ENCODE measurements around the gene NACC1.

The NACC1 gene

DNA sequence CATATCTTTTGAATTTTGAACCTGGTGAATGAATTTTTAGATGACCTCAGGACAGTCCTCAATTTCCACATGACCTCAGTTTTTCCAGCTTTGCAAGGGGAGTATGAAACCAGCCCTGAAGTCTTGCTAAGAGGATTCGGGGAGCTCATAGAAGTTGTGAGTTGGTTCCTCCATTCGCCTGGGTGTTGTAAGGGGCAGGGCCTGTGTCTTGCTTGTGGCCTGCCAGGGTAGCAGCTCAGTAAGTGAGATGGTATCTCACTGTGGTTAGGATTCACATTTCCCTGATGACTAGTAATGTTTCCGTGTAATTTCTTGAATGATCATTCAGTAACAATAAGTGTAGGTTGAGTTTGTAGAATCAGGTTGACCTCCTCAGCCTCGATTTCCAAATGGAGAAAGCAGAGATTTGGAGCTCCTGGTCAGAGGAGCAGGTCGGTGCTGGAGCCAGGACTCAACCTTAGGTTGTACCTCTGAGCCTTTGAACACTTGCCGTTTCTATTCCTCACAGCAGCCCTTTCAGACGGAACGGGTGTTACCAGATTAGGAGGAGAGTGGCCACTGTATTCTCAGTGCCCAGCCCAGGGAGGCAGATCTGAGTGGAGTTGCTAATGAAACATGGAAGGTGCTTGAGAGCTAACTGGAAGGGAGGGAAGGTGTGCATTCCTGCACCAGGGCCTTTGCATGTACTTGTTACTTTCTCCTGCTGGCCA lies 14.6 kb downstream of the NACC1 start:
- Histone ChIP-seq H3K36me3 (ENCODE audit: insufficient read depth, low read length) (peaks cover 62% of the 10 kb centered on the region), H3K4me2 (ENCODE audit: insufficient read depth, low read length) (no peak overlapping the region)

DNA sequence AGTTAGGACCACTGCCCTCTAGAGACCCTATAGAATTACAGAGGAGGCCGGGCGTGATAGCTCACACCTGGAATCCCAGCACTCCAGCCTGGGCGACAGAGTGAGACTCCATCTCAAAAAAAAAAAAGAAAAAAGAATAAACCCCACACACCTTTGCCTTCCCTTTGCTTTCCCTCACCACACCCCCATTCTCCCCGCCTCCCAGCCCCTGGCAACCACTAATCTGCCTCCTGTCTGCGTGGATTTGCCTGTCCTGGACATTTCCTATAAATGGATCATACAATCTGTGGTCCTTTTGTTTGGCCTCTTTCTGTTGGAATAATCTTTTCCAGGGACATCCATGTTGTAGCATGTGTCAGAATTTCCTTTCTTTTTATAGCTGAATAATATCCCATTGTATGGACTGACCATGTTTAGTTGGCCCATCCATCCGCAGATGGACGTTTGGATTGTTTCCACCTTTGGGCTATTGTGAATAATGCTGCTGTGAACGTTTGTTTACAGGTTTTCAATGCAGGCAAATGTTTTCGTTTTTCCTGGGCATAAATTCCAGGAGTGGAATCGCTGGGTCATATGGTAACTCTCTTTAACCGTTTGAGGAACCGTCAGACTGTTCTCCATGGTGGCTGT lies 15.3 kb downstream of the NACC1 start:
- ATAC-seq (ENCODE audit: insufficient read depth, low read depth) (no peak), DNase-seq (no peak)
- Histone ChIP-seq H3K4me1 (ENCODE audit: insufficient read depth, low read length) (no peaks in the 10 kb centered on the region), H3K36me3 (ENCODE audit: insufficient read depth, low read length) (peaks cover 69% of the 10 kb centered on the region), H2AFZ (ENCODE audit: low read depth, low read length) (no peak overlapping the region), H3K27me3 (ENCODE audit: insufficient read depth, low read length, poor library complexity) (no peaks in the 10 kb centered on the region), H3K79me2 (ENCODE audit: insufficient read depth, low read length) (peaks cover 61% of the 10 kb centered on the region), H3K4me2 (ENCODE audit: insufficient read depth, low read length) (no peak overlapping the region), H4K20me1 (ENCODE audit: insufficient read depth, low read length) (peaks cover 83% of the 10 kb centered on the region), H3K27ac (ENCODE audit: low read length) (no peak overlapping the region), H3K9me3 (ENCODE audit: insufficient read depth, low read length, severe bottlenecking) (no peaks in the 10 kb centered on the region), H3K9ac (ENCODE audit: low read depth, low read length) (no peak overlapping the region), H3K4me3 (ENCODE audit: low read depth in 1 of 2, low read length in 2 of 2) (no peak overlapping the region)
- TF ChIP-seq, protein P1, sequence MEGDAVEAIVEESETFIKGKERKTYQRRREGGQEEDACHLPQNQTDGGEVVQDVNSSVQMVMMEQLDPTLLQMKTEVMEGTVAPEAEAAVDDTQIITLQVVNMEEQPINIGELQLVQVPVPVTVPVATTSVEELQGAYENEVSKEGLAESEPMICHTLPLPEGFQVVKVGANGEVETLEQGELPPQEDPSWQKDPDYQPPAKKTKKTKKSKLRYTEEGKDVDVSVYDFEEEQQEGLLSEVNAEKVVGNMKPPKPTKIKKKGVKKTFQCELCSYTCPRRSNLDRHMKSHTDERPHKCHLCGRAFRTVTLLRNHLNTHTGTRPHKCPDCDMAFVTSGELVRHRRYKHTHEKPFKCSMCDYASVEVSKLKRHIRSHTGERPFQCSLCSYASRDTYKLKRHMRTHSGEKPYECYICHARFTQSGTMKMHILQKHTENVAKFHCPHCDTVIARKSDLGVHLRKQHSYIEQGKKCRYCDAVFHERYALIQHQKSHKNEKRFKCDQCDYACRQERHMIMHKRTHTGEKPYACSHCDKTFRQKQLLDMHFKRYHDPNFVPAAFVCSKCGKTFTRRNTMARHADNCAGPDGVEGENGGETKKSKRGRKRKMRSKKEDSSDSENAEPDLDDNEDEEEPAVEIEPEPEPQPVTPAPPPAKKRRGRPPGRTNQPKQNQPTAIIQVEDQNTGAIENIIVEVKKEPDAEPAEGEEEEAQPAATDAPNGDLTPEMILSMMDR (IDR thresholded peaks at IDR 0.05; ENCODE audit: borderline replicate concordance, extremely low read depth, low read length, poor library complexity, severe bottlenecking) = no peak
- no peak for TF ChIP-seq EZH2 (IDR thresholded peaks at IDR 0.05; ENCODE audit: borderline replicate concordance, low read depth, low read length, severe bottlenecking)

More for the DNA sequence above, 14.6 kb downstream of the NACC1 start:
- no peak for DNase-seq
- TF ChIP-seq, protein P1 (IDR thresholded peaks at IDR 0.05; ENCODE audit: borderline replicate concordance, extremely low read depth, low read length, poor library complexity, severe bottlenecking) = no peak
- no peak for TF ChIP-seq EZH2 (IDR thresholded peaks at IDR 0.05; ENCODE audit: borderline replicate concordance, low read depth, low read length, severe bottlenecking)
- no peak for ATAC-seq (ENCODE audit: insufficient read depth, low read depth)
- no peaks in the 10 kb centered on the region for H3K9me3 ChIP-seq (ENCODE audit: insufficient read depth, low read length, severe bottlenecking)
- H4K20me1 ChIP-seq (ENCODE audit: insufficient read depth, low read length) = peaks cover 89% of the 10 kb centered on the region
- no peaks in the 10 kb centered on the region for H3K27me3 ChIP-seq (ENCODE audit: insufficient read depth, low read length, poor library complexity)
- no peak overlapping the region for H3K4me3 ChIP-seq (ENCODE audit: low read depth in 1 of 2, low read length in 2 of 2)
- H3K9ac ChIP-seq (ENCODE audit: low read depth, low read length) = no peak overlapping the region
- H3K4me1 ChIP-seq (ENCODE audit: insufficient read depth, low read length) = no peaks in the 10 kb centered on the region
- H3K27ac ChIP-seq (ENCODE audit: low read length) = no peak overlapping the region
- peaks cover 68% of the 10 kb centered on the region for H3K79me2 ChIP-seq (ENCODE audit: insufficient read depth, low read length)
- H2AFZ ChIP-seq (ENCODE audit: low read depth, low read length) = no peak overlapping the region

DNA sequence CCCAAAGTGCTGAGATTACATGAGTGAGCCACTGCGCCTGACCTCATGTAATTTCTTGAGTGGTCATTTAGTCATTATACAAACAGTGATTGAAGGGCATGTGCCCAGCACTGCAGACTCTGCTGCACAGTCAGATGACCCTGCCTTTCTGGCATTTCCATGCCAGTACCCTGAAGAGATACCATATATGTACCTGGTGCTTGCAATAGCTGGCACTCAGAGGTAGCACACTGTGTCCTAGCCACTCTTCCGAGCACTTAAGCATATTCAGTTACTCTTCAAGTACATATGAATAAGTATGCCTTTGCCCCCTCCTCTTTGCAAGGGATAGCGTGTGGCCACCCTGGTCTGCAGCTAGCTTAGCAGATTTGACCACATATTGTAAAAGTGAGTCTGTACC lies 16.6 kb downstream of the NACC1 start:
- ATAC-seq (ENCODE audit: insufficient read depth, low read depth) (no peak), DNase-seq (no peak)
- Histone ChIP-seq H3K79me2 (ENCODE audit: insufficient read depth, low read length) (peaks cover 48% of the 10 kb centered on the region), H3K27me3 (ENCODE audit: insufficient read depth, low read length, poor library complexity) (no peaks in the 10 kb centered on the region), H3K4me3 (ENCODE audit: low read depth in 1 of 2, low read length in 2 of 2) (no peak overlapping the region), H4K20me1 (ENCODE audit: insufficient read depth, low read length) (peaks cover 77% of the 10 kb centered on the region), H3K36me3 (ENCODE audit: insufficient read depth, low read length) (peaks cover 72% of the 10 kb centered on the region), H3K9ac (ENCODE audit: low read depth, low read length) (no peak overlapping the region), H2AFZ (ENCODE audit: low read depth, low read length) (no peak overlapping the region), H3K4me1 (ENCODE audit: insufficient read depth, low read length) (no peaks in the 10 kb centered on the region), H3K4me2 (ENCODE audit: insufficient read depth, low read length) (no peak overlapping the region), H3K27ac (ENCODE audit: low read length) (no peak overlapping the region), H3K9me3 (ENCODE audit: insufficient read depth, low read length, severe bottlenecking) (no peaks in the 10 kb centered on the region)
- no peak for TF ChIP-seq EZH2 (IDR thresholded peaks at IDR 0.05; ENCODE audit: borderline replicate concordance, low read depth, low read length, severe bottlenecking)
- TF ChIP-seq, protein P1 (IDR thresholded peaks at IDR 0.05; ENCODE audit: borderline replicate concordance, extremely low read depth, low read length, poor library complexity, severe bottlenecking) = no peak

Measured in DND-41 (cell line).